Measurements from ENCODE around the gene MSH6.

The MSH6 gene, protein sequence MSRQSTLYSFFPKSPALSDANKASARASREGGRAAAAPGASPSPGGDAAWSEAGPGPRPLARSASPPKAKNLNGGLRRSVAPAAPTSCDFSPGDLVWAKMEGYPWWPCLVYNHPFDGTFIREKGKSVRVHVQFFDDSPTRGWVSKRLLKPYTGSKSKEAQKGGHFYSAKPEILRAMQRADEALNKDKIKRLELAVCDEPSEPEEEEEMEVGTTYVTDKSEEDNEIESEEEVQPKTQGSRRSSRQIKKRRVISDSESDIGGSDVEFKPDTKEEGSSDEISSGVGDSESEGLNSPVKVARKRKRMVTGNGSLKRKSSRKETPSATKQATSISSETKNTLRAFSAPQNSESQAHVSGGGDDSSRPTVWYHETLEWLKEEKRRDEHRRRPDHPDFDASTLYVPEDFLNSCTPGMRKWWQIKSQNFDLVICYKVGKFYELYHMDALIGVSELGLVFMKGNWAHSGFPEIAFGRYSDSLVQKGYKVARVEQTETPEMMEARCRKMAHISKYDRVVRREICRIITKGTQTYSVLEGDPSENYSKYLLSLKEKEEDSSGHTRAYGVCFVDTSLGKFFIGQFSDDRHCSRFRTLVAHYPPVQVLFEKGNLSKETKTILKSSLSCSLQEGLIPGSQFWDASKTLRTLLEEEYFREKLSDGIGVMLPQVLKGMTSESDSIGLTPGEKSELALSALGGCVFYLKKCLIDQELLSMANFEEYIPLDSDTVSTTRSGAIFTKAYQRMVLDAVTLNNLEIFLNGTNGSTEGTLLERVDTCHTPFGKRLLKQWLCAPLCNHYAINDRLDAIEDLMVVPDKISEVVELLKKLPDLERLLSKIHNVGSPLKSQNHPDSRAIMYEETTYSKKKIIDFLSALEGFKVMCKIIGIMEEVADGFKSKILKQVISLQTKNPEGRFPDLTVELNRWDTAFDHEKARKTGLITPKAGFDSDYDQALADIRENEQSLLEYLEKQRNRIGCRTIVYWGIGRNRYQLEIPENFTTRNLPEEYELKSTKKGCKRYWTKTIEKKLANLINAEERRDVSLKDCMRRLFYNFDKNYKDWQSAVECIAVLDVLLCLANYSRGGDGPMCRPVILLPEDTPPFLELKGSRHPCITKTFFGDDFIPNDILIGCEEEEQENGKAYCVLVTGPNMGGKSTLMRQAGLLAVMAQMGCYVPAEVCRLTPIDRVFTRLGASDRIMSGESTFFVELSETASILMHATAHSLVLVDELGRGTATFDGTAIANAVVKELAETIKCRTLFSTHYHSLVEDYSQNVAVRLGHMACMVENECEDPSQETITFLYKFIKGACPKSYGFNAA (N-terminal part only)

DNA sequence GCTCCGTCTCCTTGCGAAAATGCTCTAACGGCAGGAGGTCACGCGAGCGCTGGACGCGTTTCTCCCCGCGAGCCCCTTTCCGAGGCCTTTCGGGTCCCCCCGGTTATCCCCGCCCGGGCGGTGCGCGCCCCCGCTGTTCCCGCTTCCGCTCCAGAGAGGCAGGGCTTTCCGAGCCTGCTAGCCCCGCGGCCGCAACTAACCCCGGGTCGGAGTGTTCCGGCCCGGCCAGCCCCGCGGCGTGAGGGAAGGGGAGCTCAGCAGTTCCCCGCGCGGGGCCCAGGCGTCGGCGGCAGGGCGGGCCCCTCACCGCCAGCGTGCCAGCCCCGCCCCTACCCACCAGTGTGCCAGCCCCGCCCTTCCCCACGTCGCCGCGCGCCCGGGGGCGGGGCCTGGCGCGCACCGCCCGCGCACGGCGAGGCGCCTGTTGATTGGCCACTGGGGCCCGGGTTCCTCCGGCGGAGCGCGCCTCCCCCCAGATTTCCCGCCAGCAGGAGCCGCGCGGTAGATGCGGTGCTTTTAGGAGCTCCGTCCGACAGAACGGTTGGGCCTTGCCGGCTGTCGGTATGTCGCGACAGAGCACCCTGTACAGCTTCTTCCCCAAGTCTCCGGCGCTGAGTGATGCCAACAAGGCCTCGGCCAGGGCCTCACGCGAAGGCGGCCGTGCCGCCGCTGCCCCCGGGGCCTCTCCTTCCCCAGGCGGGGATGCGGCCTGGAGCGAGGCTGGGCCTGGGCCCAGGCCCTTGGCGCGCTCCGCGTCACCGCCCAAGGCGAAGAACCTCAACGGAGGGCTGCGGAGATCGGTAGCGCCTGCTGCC is at the start of gene MSH6:
MSH6 (plus strand) TSS at position 475 of the 815 bp plus-strand sequence; CDS start at position 564, 89 bp downstream.
- peaks cover 26% of the 10 kb centered on the region for H3K4me1 Mint-ChIP-seq
- peaks cover 19% of the 10 kb centered on the region for H3K36me3 Mint-ChIP-seq
- ATAC-seq, result peak; percentile 95
- H3K4me3 Mint-ChIP-seq, result peak within 1 kb of the TSS; percentile 95
- H3K27me3 Mint-ChIP-seq, result no peaks in the 10 kb centered on the region
- no peaks in the 10 kb centered on the region for H3K9me3 Mint-ChIP-seq
- H3K27ac Mint-ChIP-seq, result peak within 1 kb of the TSS; percentile 90

DNA sequence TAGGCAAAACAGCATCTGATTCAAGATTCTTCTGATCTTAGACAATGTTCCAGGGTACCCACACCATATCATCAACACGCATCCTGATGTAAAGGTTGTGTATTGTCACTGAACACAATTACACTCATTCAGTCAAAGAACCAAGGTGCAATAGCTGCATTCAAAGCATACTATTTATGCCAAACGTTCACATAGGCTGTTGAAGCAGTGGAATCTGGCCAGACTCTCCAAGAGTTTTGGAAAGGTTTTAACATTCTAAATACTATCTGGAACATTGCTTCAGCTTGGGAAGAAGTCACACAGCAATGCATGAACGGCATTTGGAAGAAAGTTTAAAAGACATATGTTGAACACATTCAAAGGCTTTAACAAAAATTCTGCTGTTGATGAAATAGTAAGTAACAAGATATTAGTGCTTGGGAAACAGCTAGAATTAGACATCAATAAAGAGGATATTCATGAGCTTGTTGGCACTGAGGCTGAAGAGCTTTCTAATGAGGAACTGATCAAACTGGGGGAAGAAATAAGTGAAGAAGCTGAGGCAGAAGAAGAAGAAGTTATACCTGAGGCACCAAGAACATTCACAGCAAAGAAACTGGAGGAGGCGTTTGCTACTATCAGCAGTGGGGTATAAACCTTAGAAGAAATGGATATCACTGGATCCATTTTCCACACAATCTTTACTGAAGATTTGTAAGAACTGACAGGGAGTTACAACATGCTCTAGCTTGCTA is 47.6 kb upstream of the MSH6 start:
- H3K27me3 Mint-ChIP-seq, result no peaks in the 10 kb centered on the region
- H3K36me3 Mint-ChIP-seq, result no peaks in the 10 kb centered on the region
- H3K4me3 Mint-ChIP-seq, result no peak overlapping the region
- peaks cover 12% of the 10 kb centered on the region for H3K4me1 Mint-ChIP-seq
- ATAC-seq, result no peak
- no peaks in the 10 kb centered on the region for H3K9me3 Mint-ChIP-seq
- H3K27ac Mint-ChIP-seq, result peak overlapping the region; percentile 27

DNA sequence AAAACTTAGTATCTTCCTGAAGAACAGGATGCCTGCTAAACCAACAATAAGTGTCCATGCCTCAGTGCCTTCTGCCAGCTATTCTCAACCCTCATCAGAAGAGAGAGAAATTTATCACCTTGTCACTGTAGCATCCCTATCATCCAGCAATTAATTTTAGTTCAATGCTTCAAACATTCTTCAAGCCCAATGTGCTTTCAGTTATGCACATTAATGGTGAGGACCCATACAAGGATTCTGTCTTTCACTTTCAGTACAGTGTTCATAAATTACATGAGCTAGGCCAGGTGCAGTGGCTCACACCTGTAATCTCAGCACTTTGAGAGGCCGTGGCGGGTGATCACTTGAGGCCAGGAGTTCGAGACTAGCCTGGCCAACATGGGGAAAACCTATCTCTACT is 47.0 kb upstream of the MSH6 start:
- Mint-ChIP-seq H3K36me3 (no peaks in the 10 kb centered on the region), H3K4me3 (no peak overlapping the region), H3K4me1 (peaks cover 12% of the 10 kb centered on the region), H3K27ac (peak overlapping the region; percentile 27), H3K27me3 (no peaks in the 10 kb centered on the region), H3K9me3 (no peaks in the 10 kb centered on the region)
- ATAC-seq, result no peak

DNA sequence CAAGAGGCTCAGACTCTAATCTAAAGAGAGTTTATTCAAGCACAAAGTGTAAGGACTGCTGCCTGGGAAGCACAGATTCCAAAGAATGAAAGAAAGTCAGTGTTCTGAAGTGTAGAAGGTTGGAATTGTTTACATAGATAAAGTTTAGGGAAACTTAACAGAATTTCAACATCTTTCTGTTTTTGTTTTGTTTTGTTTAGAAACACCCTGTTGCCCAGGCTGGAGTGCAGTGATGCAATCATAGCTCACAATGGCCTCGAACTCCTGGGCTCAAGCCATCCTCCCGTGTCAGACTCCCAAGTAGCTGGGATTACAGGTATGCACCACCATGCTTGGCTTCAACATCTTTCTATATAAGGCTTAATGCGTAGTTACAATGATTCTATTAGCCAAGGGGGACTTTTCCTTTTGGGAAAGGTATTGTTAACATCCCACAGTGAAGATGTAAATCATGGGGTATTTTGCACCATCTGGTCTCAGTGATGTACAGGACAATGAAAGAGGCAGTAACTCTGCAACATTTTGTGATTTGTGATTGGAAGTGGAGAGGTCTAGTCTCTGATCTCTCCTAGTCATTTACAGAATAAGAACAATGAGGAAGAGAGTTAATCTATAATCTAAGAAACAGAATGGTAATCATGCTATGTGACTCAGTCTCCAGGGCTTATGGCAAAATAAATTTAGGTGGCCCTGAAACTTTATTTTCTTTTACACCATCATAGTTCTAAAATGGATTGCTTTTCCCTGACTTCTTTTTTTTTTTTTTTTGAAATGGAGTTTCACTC is 45.6 kb upstream of the MSH6 start:
- H3K36me3 Mint-ChIP-seq, result no peaks in the 10 kb centered on the region
- no peaks in the 10 kb centered on the region for H3K27me3 Mint-ChIP-seq
- no peak overlapping the region for H3K4me3 Mint-ChIP-seq
- peaks cover 12% of the 10 kb centered on the region for H3K4me1 Mint-ChIP-seq
- no peak for ATAC-seq
- H3K27ac Mint-ChIP-seq, result no peak overlapping the region
- no peaks in the 10 kb centered on the region for H3K9me3 Mint-ChIP-seq

DNA sequence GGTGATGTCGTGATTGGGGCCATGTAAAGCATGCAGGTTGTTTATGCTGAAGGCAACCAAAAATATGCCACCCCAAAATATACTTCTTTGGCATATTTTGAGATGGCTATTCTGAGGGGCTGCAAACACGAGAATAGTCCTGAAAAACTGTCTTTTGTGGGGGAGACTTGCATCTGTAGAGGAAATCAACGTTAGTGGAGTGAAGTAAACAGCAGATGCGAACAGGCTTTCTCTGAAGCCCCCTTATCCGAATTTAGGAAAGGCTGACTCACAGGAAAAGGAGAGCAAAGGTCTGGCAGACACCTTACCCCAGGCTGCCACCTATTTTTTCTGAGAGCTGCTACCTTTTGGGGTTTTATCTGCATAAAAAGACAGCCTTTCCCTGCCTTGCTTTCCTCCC is 44.6 kb upstream of the MSH6 start:
- H3K4me1 Mint-ChIP-seq, result peaks cover 12% of the 10 kb centered on the region
- no peak overlapping the region for H3K4me3 Mint-ChIP-seq
- no peak overlapping the region for H3K27ac Mint-ChIP-seq
- no peak for ATAC-seq
- H3K27me3 Mint-ChIP-seq, result no peaks in the 10 kb centered on the region
- H3K9me3 Mint-ChIP-seq, result no peaks in the 10 kb centered on the region
- H3K36me3 Mint-ChIP-seq, result no peaks in the 10 kb centered on the region

DNA sequence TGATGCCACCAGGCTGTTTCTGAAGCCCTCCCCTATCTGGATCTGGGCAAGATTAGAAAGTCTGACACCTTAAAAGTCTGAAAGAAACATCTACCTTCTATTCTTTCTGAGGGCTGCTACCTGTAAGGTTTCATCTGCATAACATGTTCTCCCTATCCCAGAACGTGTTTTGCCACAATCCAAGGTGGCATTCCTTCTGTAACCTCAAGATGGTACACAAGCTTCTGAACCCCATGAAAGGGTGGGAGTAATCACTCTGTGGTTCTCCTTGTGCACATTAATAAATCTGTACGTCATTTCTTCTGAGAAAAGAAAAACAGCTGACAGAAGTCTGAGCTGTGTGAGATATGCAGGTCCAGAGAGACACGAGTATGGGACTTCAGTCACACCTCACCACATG is 41.8 kb upstream of the MSH6 start:
- no peak overlapping the region for H3K4me3 Mint-ChIP-seq
- H3K36me3 Mint-ChIP-seq, result no peaks in the 10 kb centered on the region
- no peak overlapping the region for H3K27ac Mint-ChIP-seq
- ATAC-seq, result no peak
- no peaks in the 10 kb centered on the region for H3K9me3 Mint-ChIP-seq
- peaks cover 1% of the 10 kb centered on the region for H3K4me1 Mint-ChIP-seq
- H3K27me3 Mint-ChIP-seq, result no peaks in the 10 kb centered on the region

DNA sequence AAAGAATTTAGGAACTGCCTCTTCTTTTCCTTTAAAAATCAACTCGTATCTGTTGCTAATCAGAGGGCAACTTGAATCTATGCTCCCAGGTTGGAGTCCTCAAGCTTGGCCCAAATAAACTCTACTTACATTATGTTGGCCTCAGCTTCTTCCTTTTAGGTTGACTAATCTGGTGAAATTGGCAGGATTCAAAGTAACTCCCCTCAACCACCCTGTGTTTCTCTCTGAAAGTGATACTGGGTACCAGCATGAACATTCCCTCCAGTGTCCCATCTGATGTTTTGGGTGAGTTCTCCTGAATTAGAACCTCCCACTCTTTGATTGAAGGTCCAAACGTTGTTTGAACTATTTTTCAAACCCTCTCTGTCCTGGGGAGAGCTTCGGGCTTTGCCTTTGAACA is 41.3 kb upstream of the MSH6 start:
- ATAC-seq, result no peak
- no peaks in the 10 kb centered on the region for H3K4me1 Mint-ChIP-seq
- H3K27ac Mint-ChIP-seq, result no peak overlapping the region
- peaks cover 1% of the 10 kb centered on the region for H3K36me3 Mint-ChIP-seq
- H3K4me3 Mint-ChIP-seq, result no peak overlapping the region
- H3K27me3 Mint-ChIP-seq, result no peaks in the 10 kb centered on the region
- peaks cover under 1% of the 10 kb centered on the region for H3K9me3 Mint-ChIP-seq

DNA sequence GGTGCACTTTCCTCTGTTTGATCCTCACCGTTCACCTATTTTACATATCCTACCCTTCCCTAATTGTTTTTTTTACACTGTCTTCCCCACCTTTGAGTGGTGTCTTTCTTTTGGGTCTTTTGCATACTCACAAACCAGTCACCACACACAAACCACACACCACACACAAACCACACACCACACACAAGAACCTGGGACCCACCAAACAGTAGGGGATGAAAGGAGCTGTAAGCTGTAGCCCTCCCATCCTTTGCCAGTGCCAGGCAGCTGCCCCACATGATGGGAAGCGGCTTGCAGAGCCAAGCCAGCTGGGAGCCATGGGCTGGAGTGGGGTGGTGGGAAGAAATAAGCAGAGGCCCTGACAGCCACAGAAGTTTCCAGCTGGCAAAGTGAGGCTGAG is 38.9 kb upstream of the MSH6 start:
- Mint-ChIP-seq H3K27me3 (no peaks in the 10 kb centered on the region), H3K4me3 (no peak overlapping the region), H3K4me1 (no peaks in the 10 kb centered on the region), H3K27ac (no peak overlapping the region), H3K9me3 (peaks cover 8% of the 10 kb centered on the region), H3K36me3 (peaks cover 15% of the 10 kb centered on the region)
- no peak for ATAC-seq

DNA sequence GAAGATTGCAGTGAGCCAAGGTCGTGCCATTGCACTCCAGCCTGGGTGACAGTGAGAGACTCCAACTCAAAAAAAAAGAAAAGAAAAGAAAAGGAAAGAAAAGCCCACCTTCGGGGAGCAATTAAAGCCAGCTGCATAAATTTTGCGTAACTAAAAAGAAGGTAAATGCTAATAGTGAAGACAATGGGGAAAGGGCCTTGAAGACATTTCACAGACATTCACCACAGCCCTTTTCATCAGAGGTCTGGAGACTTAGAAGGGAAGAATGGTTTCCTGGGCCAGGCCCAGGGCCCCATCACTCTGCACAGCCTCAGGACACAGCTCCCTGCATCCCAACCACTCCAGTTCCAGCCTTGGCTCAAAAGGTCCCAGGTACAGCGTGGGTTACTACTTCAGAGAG is 35.1 kb upstream of the MSH6 start:
- no peak for ATAC-seq
- Mint-ChIP-seq H3K27me3 (no peaks in the 10 kb centered on the region), H3K36me3 (peaks cover 15% of the 10 kb centered on the region), H3K4me1 (peaks cover 14% of the 10 kb centered on the region), H3K9me3 (peaks cover 8% of the 10 kb centered on the region), H3K27ac (no peak overlapping the region), H3K4me3 (no peak overlapping the region)

DNA sequence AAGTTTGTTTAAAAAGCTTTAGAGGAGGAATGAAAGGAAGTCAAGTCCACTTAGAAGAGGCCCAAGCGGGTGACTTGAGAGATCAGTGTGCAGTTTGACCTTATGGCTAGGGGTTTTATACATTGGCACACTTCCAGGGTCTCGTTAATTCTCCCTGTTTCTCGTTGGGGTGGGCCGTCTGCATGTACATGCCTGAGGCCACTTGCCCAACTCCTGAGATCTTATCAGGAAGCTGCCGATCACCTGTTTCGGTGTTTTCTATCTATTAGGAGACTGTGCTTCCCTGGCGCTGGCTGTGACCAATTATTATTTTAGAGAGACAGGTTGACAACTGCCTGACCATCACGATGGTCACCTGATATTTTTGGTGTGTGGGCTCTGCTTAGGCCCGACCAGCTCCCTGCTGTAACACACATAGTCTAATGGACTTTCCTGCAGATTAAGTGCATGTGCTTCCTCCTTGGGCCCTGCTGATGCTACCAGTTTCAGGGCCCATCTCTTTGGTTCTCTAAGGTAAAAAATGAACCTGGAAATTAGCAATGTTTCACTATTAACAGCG is 31.0 kb upstream of the MSH6 start:
- H3K4me3 Mint-ChIP-seq, result no peak overlapping the region
- peak overlapping the region; percentile 69 for H3K27ac Mint-ChIP-seq
- no peaks in the 10 kb centered on the region for H3K27me3 Mint-ChIP-seq
- peaks cover 28% of the 10 kb centered on the region for H3K4me1 Mint-ChIP-seq
- peaks cover 4% of the 10 kb centered on the region for H3K9me3 Mint-ChIP-seq
- peaks cover 11% of the 10 kb centered on the region for H3K36me3 Mint-ChIP-seq
- peak; percentile 50 for ATAC-seq

DNA sequence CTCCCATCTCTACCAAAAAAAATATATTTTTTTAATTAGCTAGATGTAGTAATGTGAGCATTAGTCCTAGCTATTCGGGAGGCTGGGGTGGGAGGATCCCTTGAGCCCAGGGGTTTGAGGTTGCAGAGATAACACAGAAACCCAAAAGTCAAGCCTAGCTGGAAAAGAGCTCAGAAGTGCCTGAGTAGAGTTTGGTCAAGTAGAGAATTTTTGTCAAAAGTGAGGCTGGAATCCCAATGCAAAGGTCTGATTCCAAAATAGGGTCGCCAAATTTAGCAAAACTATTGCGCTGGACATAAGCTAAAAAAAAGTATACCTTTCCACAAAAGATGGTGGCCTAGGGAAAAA is 15.5 kb upstream of the MSH6 start:
- ATAC-seq, result no peak
- no peak overlapping the region for H3K4me3 Mint-ChIP-seq
- no peaks in the 10 kb centered on the region for H3K27me3 Mint-ChIP-seq
- no peaks in the 10 kb centered on the region for H3K9me3 Mint-ChIP-seq
- H3K36me3 Mint-ChIP-seq, result no peaks in the 10 kb centered on the region
- peaks cover 12% of the 10 kb centered on the region for H3K4me1 Mint-ChIP-seq
- peak overlapping the region; percentile 61 for H3K27ac Mint-ChIP-seq

DNA sequence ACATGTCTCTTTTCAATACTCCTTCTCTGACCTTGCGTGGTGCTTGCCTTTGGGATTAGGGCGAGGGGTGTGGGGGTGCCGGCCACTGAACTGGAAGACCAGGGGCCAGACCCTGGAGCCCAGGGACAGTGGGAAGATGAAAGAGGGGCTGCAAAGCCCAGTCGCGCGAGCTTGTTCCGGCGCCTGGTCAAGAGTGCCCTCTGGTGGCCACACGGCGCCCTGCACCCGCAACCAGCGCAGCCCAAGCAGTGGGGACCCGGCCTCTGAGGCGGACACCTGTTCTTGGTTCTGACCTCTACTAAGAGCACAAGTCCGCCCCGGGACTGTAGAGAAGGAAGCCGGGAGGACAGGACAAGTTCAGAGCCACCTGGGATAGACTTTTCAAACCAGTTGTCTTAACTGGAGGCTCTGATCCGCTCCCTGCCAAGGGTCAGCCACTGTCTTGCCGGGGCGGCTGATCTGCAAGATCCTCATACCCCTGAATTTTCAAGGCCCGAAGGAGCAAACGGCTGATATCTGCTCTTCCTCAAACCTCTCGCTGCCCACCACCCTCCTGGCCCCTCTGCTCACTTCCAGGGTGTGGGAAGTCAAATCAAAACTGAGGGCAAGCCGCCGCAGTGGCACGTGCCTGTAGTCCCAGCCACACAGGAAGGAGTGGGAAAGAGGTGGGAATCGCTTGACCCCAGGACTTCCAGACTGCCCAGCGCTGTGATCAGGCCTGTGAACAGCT is 14.9 kb upstream of the MSH6 start:
- Mint-ChIP-seq H3K27me3 (no peaks in the 10 kb centered on the region), H3K9me3 (no peaks in the 10 kb centered on the region), H3K36me3 (no peaks in the 10 kb centered on the region), H3K4me3 (no peak overlapping the region), H3K4me1 (peaks cover 10% of the 10 kb centered on the region), H3K27ac (peak overlapping the region; percentile 61)
- ATAC-seq, result peak; percentile 84

DNA sequence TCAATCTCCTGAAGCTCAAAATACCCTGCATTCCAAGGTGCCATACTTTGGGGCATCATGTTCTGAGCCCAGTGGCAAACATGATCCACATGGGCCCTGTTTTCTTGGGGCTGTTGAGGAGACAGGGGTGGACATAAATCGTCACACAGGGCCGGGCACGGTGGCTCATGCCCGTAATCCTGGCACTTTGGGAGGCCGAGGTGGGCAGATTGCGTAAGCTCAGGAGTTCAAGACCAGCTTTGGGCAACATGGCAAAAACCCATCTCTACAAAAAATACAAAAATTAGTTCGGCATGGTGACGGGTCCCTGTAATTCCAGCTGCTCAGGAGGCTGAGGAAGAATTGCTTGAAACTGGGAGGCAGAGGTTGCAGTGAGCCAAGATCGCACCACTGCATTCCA is 13.6 kb upstream of the MSH6 start:
- H3K4me1 Mint-ChIP-seq, result peaks cover 10% of the 10 kb centered on the region
- no peak for ATAC-seq
- H3K27ac Mint-ChIP-seq, result no peak overlapping the region
- H3K9me3 Mint-ChIP-seq, result no peaks in the 10 kb centered on the region
- H3K36me3 Mint-ChIP-seq, result no peaks in the 10 kb centered on the region
- H3K27me3 Mint-ChIP-seq, result no peaks in the 10 kb centered on the region
- no peak overlapping the region for H3K4me3 Mint-ChIP-seq

All from stimulated activated memory B cell treated with anti-CD40 and anti-IgM and Interleukin-4, amounts not matched to agents 10 μg/mL and 1 μg/mL and 100 μg/mL, for 72 hours (primary cell).